Muscle of leg (tissue), 11 donors: ENCODE data around the gene DCAKD. TPM values are rescaled to one million over a fixed set of nuclear protein-coding genes. Genes with fewer than 3 reads are reported as not detected.

Source experiments
- DNase-seq: peaks from one replicate; pipeline ENCODE4 v3.0.0; 2013
- H3K27ac ChIP-seq: one replicate; pipeline ENCODE4 v1.5.1; 2013; ENCODE audit warnings: mild to moderate bottlenecking, low read length, control low read depth
- H3K27me3 ChIP-seq: one replicate; pipeline ENCODE4 v1.6.1; 2013; ENCODE audit warnings: low read length; ENCODE audit not compliant: control insufficient read depth, insufficient read depth
- H3K36me3 ChIP-seq: one replicate; pipeline ENCODE4 v1.6.1; 2013; ENCODE audit warnings: low read length; ENCODE audit not compliant: control insufficient read depth, insufficient read depth
- H3K4me1 ChIP-seq: one replicate; pipeline ENCODE4 v1.6.1; 2013; ENCODE audit warnings: low read length; ENCODE audit not compliant: control insufficient read depth, insufficient read depth
- H3K4me3 ChIP-seq: one replicate; pipeline ENCODE4 v1.5.1; 2013; ENCODE audit warnings: low read length, control low read depth
- H3K9me3 ChIP-seq: replicated peaks from 2 replicates; pipeline ENCODE4 v1.6.1; 2013; ENCODE audit warnings: low read depth, low read length; ENCODE audit not compliant: control insufficient read depth
- WGBS: methylation state at CpG from one replicate; pipeline ENCODE4 v1.1.5; 2013; ENCODE audit warnings: missing lambda C conversion rate; ENCODE audit not compliant: insufficient coverage; 5-methylcytosine and 5-hydroxymethylcytosine counted together
- polyA plus RNA-seq, 8 donors: library from polyadenylated mRNA; unstranded; fragments of 120-200 nt; gene quantifications; one replicate each; pipeline versions ENCODE4 v1.2.1 to v1.2.3, GENCODE V29; 2013; ENCODE audit warnings: inconsistent platforms in 1 of 8, low replicate concordance in 1 of 8; ENCODE audit not compliant: insufficient read length in 8 of 8, insufficient read depth in 1 of 8
- total RNA-seq: library from RNA; stranded (reverse); fragments of 120-200 nt; gene quantifications from one replicate; pipeline ENCODE4 v1.2.4, GENCODE V29; 2013

Gene DCAKD
- total and polyA plus RNA-seq, 9 donors = 27.2 to 40.1 (median 33.2) TPM

- peaks cover 25% of the 10 kb centered on the region for H3K4me1 ChIP-seq
- H3K36me3 ChIP-seq = no peaks in the 10 kb centered on the region
- H3K9me3 ChIP-seq = no peaks in the 10 kb centered on the region
- H3K4me3 ChIP-seq = no peak overlapping the region
- WGBS = 72% methylated on average over 5 of the region's 10 CpGs
- H3K27ac ChIP-seq = no peak overlapping the region
- no peak for DNase-seq
- H3K27me3 ChIP-seq = peaks cover 36% of the 10 kb centered on the region
Measured at GRCh38 chr17:44990994-44991393, 60.4 kb downstream of the DCAKD start.

DNA sequence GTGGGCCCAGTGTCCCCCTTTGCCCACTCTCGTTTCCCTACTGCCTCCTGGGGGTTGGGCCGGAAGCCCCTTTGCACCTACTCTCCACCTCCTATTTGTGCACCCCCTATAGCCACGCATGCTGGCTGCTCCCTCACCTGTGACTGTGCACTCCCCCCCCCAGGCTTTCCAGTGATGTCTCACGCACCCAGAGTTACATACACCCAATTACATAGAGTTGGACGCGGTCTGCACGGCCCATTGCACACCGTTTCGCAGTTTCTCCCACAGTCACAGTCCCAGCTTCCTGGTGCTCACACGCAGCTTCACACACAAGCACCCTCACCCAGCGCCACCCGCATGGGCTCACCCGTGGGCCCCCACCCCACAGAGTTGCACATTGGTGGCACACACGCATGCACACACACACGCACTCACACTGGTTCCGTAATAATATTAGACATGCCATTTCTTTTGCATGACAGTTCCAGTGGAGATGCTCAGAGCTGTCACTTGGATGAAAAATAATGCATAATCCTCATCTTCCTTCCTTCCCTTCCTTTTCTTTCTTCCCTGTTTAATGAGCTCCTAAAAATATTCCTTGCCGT lies 61.8 kb downstream of the DCAKD start:
- peaks cover 41% of the 10 kb centered on the region for H3K27me3 ChIP-seq
- no peak for DNase-seq
- WGBS = 84% methylated on average over 16 of the region's 17 CpGs

DNA sequence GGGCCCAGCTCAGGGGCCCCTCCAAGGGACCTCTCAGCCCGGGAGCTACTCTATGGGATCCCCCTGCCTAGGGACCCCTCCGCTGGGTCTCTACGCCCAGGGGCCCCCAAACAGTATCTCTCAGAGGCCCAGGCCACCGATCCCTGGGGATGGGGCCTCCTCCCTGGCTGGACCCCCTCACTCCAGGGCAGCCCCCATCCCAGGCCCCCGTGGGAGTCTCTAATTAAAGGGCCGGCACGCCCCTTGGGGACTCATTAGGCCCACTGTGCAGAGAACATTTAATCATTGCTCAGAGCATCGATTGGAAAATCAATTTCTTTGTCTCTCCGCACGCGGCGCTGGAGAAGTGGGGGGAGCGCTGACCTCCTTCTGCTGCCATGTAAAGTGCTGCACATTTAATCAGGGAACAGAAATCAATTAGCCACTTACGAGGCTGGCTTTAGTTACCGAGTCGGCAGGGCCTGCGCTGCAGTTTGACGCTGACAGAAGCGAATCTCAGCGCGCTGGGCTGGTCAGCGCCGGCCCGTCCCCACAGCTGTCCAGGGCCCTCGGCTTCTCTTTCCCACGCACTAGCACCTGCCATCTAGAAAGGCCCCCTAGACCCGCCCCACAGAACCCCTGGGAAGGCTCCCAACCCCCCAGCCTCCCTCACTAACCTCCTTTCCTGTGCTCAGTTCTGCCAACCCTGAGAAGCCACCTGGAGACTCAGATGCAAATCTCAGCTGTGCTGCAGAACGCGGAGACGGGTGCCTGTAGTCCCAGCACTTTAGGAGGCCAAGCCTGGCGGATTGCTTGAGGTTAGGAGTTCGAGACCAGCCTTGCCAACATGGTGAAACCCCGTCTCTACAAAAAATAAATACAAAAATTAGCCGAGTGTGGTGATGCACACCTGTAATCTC lies 63.1 kb downstream of the DCAKD start:
- Histone ChIP-seq H3K27me3 (peaks cover 41% of the 10 kb centered on the region), H3K4me3 (no peak overlapping the region), H3K4me1 (peaks cover 16% of the 10 kb centered on the region), H3K27ac (no peak overlapping the region), H3K36me3 (no peaks in the 10 kb centered on the region), H3K9me3 (no peaks in the 10 kb centered on the region)
- 25% methylated on average over 30 of the region's 34 CpGs for WGBS
- no peak for DNase-seq

More for the DNA sequence above, 61.8 kb downstream of the DCAKD start:
- H3K27ac ChIP-seq = no peak overlapping the region
- H3K36me3 ChIP-seq = no peaks in the 10 kb centered on the region
- peaks cover 15% of the 10 kb centered on the region for H3K4me1 ChIP-seq
- no peak overlapping the region for H3K4me3 ChIP-seq
- no peaks in the 10 kb centered on the region for H3K9me3 ChIP-seq

DNA sequence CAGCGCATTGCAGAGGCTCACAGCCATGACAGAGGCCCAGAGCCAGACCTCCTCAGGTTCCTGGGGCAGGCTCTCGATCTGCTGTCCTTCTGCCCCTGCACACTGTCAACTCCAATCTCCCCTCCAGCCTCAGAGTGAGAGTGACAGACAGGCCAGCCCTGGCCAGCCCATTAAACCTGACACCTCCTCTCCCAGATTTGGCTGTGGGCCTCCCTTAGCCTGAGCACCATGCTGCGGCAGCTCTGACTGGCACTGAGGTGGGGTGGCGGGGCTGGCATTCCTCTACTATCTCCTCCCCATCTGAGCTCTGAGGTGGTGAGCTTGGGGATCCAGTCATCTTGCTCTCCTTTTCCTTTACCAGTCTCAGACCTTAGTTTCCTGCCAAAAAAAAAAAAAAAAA lies 67.9 kb downstream of the DCAKD start:
- H3K27me3 ChIP-seq = peaks cover 28% of the 10 kb centered on the region
- no peaks in the 10 kb centered on the region for H3K36me3 ChIP-seq
- H3K4me1 ChIP-seq = peaks cover 53% of the 10 kb centered on the region
- WGBS = 100% methylated on average over 1 of the region's 4 CpGs
- H3K27ac ChIP-seq = peak overlapping the region; percentile 29
- H3K9me3 ChIP-seq = no peaks in the 10 kb centered on the region
- DNase-seq = no peak
- H3K4me3 ChIP-seq = no peak overlapping the region

DNA sequence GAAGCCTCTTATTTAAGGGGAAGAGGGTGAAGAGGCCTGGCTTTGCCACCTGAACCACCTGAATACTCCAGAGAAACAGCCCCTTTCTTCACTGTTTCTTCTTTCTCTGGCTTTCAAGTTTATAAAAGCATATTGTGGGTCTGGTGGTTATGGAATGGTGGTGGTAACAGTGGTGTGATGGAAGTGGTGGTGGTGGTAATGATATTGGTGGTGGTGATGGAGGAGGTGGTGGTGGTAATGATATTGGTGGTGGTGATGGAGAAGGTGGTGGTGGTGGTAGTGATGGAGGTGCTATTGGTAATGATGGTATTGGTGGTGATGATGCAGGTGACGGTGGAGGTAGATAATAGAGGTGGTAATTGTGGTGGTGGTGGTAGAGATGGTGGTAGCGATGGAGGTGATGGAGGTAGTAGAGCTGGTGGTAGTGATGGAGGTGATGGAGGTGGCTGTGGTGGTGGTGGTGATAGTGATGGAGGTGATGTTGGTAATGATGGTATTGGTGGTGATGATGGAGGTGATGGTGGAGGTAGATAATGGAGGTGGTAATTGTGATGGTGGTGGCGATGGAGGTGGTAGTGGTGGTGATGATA lies 69.2 kb downstream of the DCAKD start:
- H3K36me3 ChIP-seq = no peaks in the 10 kb centered on the region
- DNase-seq = no peak
- H3K27ac ChIP-seq = no peak overlapping the region
- WGBS = 96% methylated on average over 3 of the region's 3 CpGs
- H3K4me1 ChIP-seq = peaks cover 54% of the 10 kb centered on the region
- H3K4me3 ChIP-seq = no peak overlapping the region
- H3K27me3 ChIP-seq = peaks cover 21% of the 10 kb centered on the region
- H3K9me3 ChIP-seq = no peaks in the 10 kb centered on the region

DNA sequence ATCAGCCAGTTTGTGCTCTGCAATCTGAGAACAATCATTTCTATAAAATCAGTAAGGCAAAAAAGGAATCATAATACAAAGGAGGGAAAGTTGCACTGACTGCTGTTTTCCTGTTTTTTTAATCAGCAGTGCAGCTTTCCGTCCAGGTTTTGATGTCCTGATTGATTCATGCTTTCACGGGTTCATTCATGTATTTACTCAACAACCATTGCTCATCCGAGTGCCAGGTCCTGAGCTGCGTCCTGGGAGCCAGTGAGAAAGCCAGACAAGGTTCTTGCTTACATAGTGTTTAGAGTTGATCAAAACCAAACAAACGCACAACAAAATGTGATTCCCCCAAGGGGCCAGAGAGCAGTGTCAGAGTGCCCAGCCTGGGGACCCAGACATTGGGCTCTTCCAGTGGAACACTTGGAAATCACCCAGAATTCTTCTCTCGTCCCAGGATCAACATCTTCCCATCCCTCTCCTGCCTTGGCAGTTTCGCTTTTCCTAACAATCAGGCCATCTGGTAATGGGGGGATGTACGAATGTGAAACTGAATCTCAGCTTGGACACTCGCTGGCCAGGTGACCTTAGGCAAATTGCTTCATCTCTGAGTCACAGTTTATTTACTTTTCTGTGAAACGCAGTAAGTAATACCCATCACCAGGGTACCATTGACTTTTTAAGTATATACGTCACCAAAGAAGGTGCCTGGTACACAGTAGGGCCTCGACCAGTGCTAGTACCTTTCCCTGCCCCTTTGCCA lies 70.0 kb downstream of the DCAKD start:
- no peak for DNase-seq
- 8% methylated on average over 2 of the region's 12 CpGs for WGBS
- H3K27me3 ChIP-seq = peaks cover 16% of the 10 kb centered on the region

DNA sequence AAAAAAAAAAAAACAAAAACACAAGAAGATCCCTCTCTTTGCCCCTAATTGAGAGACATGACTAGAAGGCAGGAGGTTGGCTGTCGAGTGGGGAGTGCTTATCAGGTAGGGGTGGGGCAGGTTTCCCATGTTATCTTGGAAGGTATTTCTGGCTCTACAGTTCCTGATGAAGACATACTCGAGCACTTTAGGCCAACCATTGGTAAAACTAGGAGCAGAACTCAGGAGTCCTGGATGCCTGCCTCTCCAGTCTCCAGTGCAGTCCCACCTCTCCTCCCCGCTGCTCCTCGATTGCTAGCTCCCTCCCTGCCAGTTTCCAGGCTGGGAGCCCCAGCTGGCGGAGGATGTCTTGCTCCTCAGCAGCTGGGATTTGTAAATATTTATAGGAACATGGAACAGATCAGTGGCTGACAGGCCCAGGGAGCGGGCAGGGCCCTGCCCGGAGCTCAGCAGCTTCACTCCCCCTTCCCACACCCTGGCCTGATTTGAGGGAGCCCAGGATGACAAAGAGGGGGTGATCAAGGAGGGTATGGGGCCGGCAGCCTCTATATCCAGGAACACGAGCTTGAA lies 71.9 kb downstream of the DCAKD start:
- Histone ChIP-seq H3K27me3 (peaks cover 11% of the 10 kb centered on the region), H3K9me3 (no peaks in the 10 kb centered on the region), H3K27ac (peak overlapping the region; percentile 90), H3K36me3 (no peaks in the 10 kb centered on the region), H3K4me1 (peaks cover 66% of the 10 kb centered on the region), H3K4me3 (no peak overlapping the region)
- WGBS = 39% methylated on average over 6 of the region's 9 CpGs
- DNase-seq = peak; percentile 81

More for the DNA sequence above, 70.0 kb downstream of the DCAKD start:
- Histone ChIP-seq H3K4me3 (no peak overlapping the region), H3K36me3 (no peaks in the 10 kb centered on the region), H3K27ac (peak overlapping the region; percentile 90), H3K9me3 (no peaks in the 10 kb centered on the region), H3K4me1 (peaks cover 60% of the 10 kb centered on the region)

GRCh38 chr17:44978807-44979206 lies 72.6 kb downstream of the DCAKD start:
- no peak overlapping the region for H3K4me3 ChIP-seq
- no peaks in the 10 kb centered on the region for H3K36me3 ChIP-seq
- peaks cover 66% of the 10 kb centered on the region for H3K4me1 ChIP-seq
- WGBS = 92% methylated on average over 2 of the region's 5 CpGs
- no peak for DNase-seq
- H3K9me3 ChIP-seq = no peaks in the 10 kb centered on the region
- peak overlapping the region; percentile 90 for H3K27ac ChIP-seq
- peaks cover 13% of the 10 kb centered on the region for H3K27me3 ChIP-seq

DNA sequence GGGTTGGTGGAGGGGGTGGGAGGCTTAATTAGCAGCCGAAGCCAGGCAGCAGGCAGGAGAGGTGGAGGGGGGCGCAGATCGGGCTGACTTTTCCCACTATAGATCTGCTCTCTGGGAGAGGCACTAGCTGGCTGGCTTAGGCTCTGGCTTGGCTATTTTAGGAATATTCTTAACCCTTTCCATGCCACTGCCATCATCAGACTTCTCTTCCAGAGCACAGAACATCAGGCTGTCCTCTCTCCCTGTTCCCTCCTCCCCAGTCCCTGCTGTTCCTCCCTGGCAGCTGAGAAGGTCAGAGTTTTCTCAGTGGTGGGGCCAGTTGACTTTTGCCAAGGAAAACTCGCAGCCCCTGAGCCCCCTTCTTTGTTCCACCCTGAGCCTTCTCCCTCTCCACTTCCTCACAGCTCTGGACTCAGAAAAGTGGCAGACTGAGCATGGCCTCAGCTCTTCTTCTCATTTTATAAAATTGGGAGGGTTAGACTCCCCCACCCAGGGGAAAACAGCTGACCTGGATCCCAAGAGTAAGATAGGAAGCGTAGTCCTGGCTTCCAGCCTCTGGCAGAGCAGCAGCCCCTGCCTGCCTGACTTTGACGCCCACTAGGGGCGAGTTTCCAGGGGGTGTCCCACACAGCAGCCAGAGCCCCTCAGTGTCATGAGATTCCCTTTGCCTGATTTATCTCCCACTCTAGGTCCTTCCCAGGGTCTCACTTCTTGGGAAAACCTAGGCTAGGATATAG lies 73.5 kb downstream of the DCAKD start:
- Histone ChIP-seq H3K9me3 (no peaks in the 10 kb centered on the region), H3K27ac (peak overlapping the region; percentile 80), H3K4me1 (peaks cover 61% of the 10 kb centered on the region), H3K36me3 (no peaks in the 10 kb centered on the region), H3K4me3 (no peak overlapping the region), H3K27me3 (peaks cover 17% of the 10 kb centered on the region)
- DNase-seq = peak; percentile 60
- 19% methylated on average over 3 of the region's 7 CpGs for WGBS
